Bone marrow (tissue), 2 donors: ENCODE data around the gene POU3F1.

Experiments
- DNase-seq, 2 donors: peaks; one replicate each; lab custom pipeline; 2025; lab: John Stamatoyannopoulos, UW

The POU3F1 gene

GRCh38 chr1:38004284-38005108, 42.1 kb downstream of the POU3F1 start:
- no peak for DNase-seq

- DNase-seq: no peak
Measured at GRCh38 chr1:38003261-38004250, 43.0 kb downstream of the POU3F1 start.

- no peak for DNase-seq
Measured at GRCh38 chr1:38000529-38001455, 45.8 kb downstream of the POU3F1 start.

- no peak for DNase-seq
Measured at GRCh38 chr1:38000233-38000528, 46.4 kb downstream of the POU3F1 start.

- peak in 1 of 2 donors; percentile 86 for DNase-seq
Measured at GRCh38 chr1:37999430-38000232, 47.0 kb downstream of the POU3F1 start.

- no peak for DNase-seq
Measured at GRCh38 chr1:37998913-37999429, 47.6 kb downstream of the POU3F1 start.

GRCh38 chr1:37998089-37998808, 48.3 kb downstream of the POU3F1 start:
- DNase-seq: no peak

GRCh38 chr1:37997256-37998088, 49.1 kb downstream of the POU3F1 start:
- DNase-seq: no peak

- DNase-seq: peak in 1 of 2 donors; percentile 59
Measured at GRCh38 chr1:37995751-37996345, 50.7 kb downstream of the POU3F1 start.

GRCh38 chr1:37994886-37995566, 51.6 kb downstream of the POU3F1 start:
- DNase-seq: no peak
